GM18870 (cell line): ENCODE data around the gene TBKBP1.

Source experiments
- ATAC-seq: cut with Tn5 transposase; IDR thresholded peaks from one replicate; pipeline ENCODE4 v1.9.1; 2021; ENCODE audit warnings: moderate library complexity; ENCODE audit not compliant: unreplicated experiment

The TBKBP1 gene

GRCh38 chr17:47760409-47761140, 66.6 kb downstream of the TBKBP1 start:
- ATAC-seq = no peak
